Thyroid gland (tissue), 4 donors: ENCODE results near the gene RPRML.

ENCODE experiments used
- POLR2A ChIP-seq, 2 donors: fragments of 450-650 bp; IDR thresholded peaks; one replicate each; pipeline ENCODE4 v1.6.1; 2017; ENCODE audit warnings: antibody characterized with exemption in 2 of 2, mild to moderate bottlenecking in 2 of 2, moderate library complexity in 1 of 2
- TF ChIP-seq, protein P1 (sequence below), 6 experiments: fragments of 200-600 bp in 3 of 6; fragments of 450-650 bp in 3 of 6; sonication (generic) in 3 of 6; IDR thresholded peaks; one replicate each; pipeline ENCODE4 v1.5.1; 2016 to 2019; ENCODE audit warnings: antibody characterized with exemption in 6 of 6, mild to moderate bottlenecking in 2 of 6, inconsistent platforms in 1 of 6, moderate library complexity in 1 of 6

GRCh38 chr17:47004906-47005305, 25.9 kb upstream of the RPRML start:
- TF ChIP-seq, protein P1, sequence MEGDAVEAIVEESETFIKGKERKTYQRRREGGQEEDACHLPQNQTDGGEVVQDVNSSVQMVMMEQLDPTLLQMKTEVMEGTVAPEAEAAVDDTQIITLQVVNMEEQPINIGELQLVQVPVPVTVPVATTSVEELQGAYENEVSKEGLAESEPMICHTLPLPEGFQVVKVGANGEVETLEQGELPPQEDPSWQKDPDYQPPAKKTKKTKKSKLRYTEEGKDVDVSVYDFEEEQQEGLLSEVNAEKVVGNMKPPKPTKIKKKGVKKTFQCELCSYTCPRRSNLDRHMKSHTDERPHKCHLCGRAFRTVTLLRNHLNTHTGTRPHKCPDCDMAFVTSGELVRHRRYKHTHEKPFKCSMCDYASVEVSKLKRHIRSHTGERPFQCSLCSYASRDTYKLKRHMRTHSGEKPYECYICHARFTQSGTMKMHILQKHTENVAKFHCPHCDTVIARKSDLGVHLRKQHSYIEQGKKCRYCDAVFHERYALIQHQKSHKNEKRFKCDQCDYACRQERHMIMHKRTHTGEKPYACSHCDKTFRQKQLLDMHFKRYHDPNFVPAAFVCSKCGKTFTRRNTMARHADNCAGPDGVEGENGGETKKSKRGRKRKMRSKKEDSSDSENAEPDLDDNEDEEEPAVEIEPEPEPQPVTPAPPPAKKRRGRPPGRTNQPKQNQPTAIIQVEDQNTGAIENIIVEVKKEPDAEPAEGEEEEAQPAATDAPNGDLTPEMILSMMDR (IDR thresholded peaks at IDR 0.05): no peak
- TF ChIP-seq POLR2A (IDR thresholded peaks at IDR 0.05): no peak
